GM12865 (cell line): ENCODE measurements around the gene PTPDC1.
A peak's percentile ranks its signal among the peaks of the same experiment; 100 is the strongest.

Source experiments
- DNase-seq: peaks from one replicate; pipeline ENCODE4 v3.0.0; 2010; ENCODE audit warnings: low read depth
- H3K4me3 ChIP-seq: 2 replicates; pipeline ENCODE4 v1.5.1; 2011; ENCODE audit warnings: mild to moderate bottlenecking, low read depth, low read length, control low read depth
- CTCF ChIP-seq: IDR thresholded peaks from 2 replicates; pipeline ENCODE4 v1.5.1; 2011; ENCODE audit warnings: low read length, control low read depth, low read depth, inconsistent platforms; ENCODE audit not compliant: insufficient read depth; ENCODE audit errors: missing control alignments

The PTPDC1 gene

GRCh38 chr9:94080249-94080648 is 4.0 kb upstream of the PTPDC1 start:
- no peak overlapping the region for H3K4me3 ChIP-seq
- no peak for TF ChIP-seq CTCF
- DNase-seq, result no peak

- DNase-seq, result peak; percentile 40
- no peak for TF ChIP-seq CTCF
- no peak overlapping the region for H3K4me3 ChIP-seq
Observed at GRCh38 chr9:94081435-94081834, 2.8 kb upstream of the PTPDC1 start.

GRCh38 chr9:94081864-94082463 is 2.3 kb upstream of the PTPDC1 start:
- DNase-seq, result no peak
- no peak overlapping the region for H3K4me3 ChIP-seq
- TF ChIP-seq CTCF, result no peak

GRCh38 chr9:94082553-94082952 is 1.7 kb upstream of the PTPDC1 start:
- DNase-seq, result peak; percentile 43
- no peak for TF ChIP-seq CTCF
- H3K4me3 ChIP-seq, result no peak overlapping the region

GRCh38 chr9:94082956-94083355 is 1.3 kb upstream of the PTPDC1 start:
- DNase-seq, result no peak
- H3K4me3 ChIP-seq, result no peak overlapping the region
- TF ChIP-seq CTCF, result no peak

- no peak for TF ChIP-seq CTCF
- no peak for DNase-seq
- H3K4me3 ChIP-seq, result no peak overlapping the region
Observed at GRCh38 chr9:94083384-94083783, 880 bp upstream of the PTPDC1 start.

- H3K4me3 ChIP-seq, result no peak overlapping the region
- no peak for DNase-seq
- no peak for TF ChIP-seq CTCF
Observed at GRCh38 chr9:94085062-94085639, 887 bp downstream of the PTPDC1 start.
